Peyer's patch (tissue), 4 donors: ENCODE results near the gene ANTXRL. TPM values are rescaled to one million over a fixed set of nuclear protein-coding genes. Genes with fewer than 3 reads are reported as not detected.

ENCODE experiments used
- DNase-seq, 3 donors: peaks; one replicate each; pipeline ENCODE4 v3.0.0-alpha.2; 2017 to 2019
- H3K27ac ChIP-seq, 4 donors: fragments of 200-600 bp; sonication (generic); one replicate each; pipeline ENCODE4 v1.5.1; 2016 to 2019
- H3K27me3 ChIP-seq, 2 donors: fragments of 200-600 bp; sonication (generic); one replicate each; pipeline ENCODE4 v1.5.1; 2019
- H3K36me3 ChIP-seq, 3 donors: fragments of 200-600 bp; sonication (generic); one replicate each; pipeline ENCODE4 v1.5.1; 2016 to 2019
- H3K4me1 ChIP-seq, 4 donors: fragments of 200-600 bp; sonication (generic); one replicate each; pipeline ENCODE4 v1.5.1; 2016 to 2019
- H3K4me3 ChIP-seq, 4 donors: fragments of 200-600 bp; sonication (generic); 1 replicate in 3 of 4; 2 replicates in 1 of 4; pipeline ENCODE4 v1.5.1; 2016 to 2019; ENCODE audit warnings: mild to moderate bottlenecking in 1 of 4
- H3K9me3 ChIP-seq, 4 donors: fragments of 200-600 bp; sonication (generic); one replicate each; pipeline ENCODE4 v1.5.1; 2016 to 2019; ENCODE audit warnings: mild to moderate bottlenecking in 1 of 4
- CTCF ChIP-seq, 6 experiments: fragments of 450-650 bp in 4 of 6; fragments of 200-600 bp in 2 of 6; sonication (generic) in 1 of 6; IDR thresholded peaks; one replicate each; pipeline ENCODE4 v1.5.1; 2017 to 2019; ENCODE audit warnings: antibody characterized with exemption in 6 of 6, mild to moderate bottlenecking in 3 of 6, moderate library complexity in 1 of 6
- POLR2A ChIP-seq, 2 donors: fragments of 450-650 bp; IDR thresholded peaks; one replicate each; pipeline ENCODE4 v1.5.1; 2017; ENCODE audit warnings: antibody characterized with exemption in 2 of 2, mild to moderate bottlenecking in 2 of 2, moderate library complexity in 2 of 2
- total RNA-seq, 4 donors: library from RNA; depleted of rRNA; stranded (reverse); fragments of >200 nt; gene quantifications; one replicate each; pipeline ENCODE4 v1.1.0, GENCODE V29; 2016

Gene ANTXRL
- total RNA-seq, 4 donors from 2014 or later = not detected

DNA sequence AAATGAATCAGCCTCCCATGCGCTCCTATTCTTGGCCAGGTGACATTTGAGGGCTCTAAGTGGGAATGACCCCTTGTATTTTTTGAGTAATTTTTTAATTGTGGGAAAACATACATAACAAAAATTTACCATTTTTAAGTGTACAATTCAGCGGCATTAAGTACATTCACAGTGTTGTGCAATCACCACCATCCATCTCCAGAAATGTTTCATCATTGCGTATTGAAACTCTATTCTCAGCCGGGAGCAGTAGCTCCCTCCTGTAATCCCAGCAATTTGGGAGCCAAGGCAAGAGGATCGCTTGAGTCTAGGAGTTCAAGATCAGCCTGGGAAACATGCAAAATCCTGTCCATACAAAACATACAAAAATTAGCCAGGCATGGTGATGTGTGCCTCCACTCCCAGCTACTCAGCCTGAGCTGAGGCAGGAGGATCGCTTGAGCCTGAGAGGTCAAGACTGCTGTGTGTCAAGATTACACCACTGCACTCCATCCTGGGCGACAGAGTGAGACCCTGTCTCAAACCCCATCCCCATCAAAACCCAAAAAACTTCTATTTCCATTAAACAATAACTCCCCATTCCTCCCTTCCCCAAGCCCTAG is 2.5 kb downstream of the ANTXRL start:
- H3K9me3 ChIP-seq = no peaks in the 10 kb centered on the region
- no peak overlapping the region for H3K4me3 ChIP-seq
- peak in 1 of 3 donors; percentile 3 for DNase-seq
- peaks cover 0 to 9% (median 0%) of the 10 kb centered on the region in 4 donors for H3K4me1 ChIP-seq
- TF ChIP-seq POLR2A (IDR thresholded peaks at IDR 0.05) (no peak), CTCF (IDR thresholded peaks at IDR 0.05) (no peak)
- no peaks in the 10 kb centered on the region for H3K36me3 ChIP-seq
- no peak overlapping the region for H3K27ac ChIP-seq
- no peaks in the 10 kb centered on the region for H3K27me3 ChIP-seq

GRCh38 chr10:46290101-46290886 is 3.5 kb downstream of the ANTXRL start:
- DNase-seq = peak in 1 of 3 donors; percentile 22
- Histone ChIP-seq H3K4me3 (no peak overlapping the region), H3K4me1 (peaks cover 0 to 5% (median 0%) of the 10 kb centered on the region in 4 donors), H3K27ac (no peak overlapping the region), H3K36me3 (no peaks in the 10 kb centered on the region), H3K27me3 (no peaks in the 10 kb centered on the region), H3K9me3 (no peaks in the 10 kb centered on the region)
- no peak for TF ChIP-seq POLR2A (IDR thresholded peaks at IDR 0.05)
- no peak for TF ChIP-seq CTCF (IDR thresholded peaks at IDR 0.05)

- Histone ChIP-seq H3K4me3 (no peak overlapping the region), H3K27me3 (no peaks in the 10 kb centered on the region), H3K27ac (no peak overlapping the region), H3K4me1 (peaks cover 0 to 4% (median 0%) of the 10 kb centered on the region in 4 donors), H3K36me3 (no peaks in the 10 kb centered on the region), H3K9me3 (no peaks in the 10 kb centered on the region)
- TF ChIP-seq POLR2A (IDR thresholded peaks at IDR 0.05) = no peak
- no peak for TF ChIP-seq CTCF (IDR thresholded peaks at IDR 0.05)
- DNase-seq = peak in 2 of 3 donors; percentile 44 to 46
These were observed 5.2 kb downstream of the ANTXRL start for GRCh38 chr10:46291817-46292572.

DNA sequence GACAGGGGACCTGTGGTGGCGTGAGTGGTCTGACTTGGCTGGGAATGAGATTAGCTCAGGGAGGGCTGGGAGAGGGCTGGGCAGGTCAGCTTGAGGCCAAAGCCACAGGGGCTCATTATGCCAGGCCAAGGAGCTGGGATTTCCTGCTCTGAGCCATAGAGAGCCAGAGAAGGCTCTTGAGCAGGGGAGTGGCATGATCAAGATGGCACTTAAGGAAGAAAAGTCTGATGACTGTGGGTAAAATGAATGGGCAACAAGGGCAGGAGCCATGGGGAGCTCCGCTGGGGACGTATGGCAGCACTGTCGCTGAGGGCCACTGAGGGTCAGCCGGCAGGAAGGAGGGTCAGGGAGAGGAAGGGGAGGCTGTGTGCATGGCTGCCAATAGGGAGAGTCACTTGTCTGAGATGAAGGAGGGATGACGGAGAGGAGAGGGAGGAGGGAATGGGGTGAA is 5.8 kb downstream of the ANTXRL start:
- H3K27me3 ChIP-seq = no peaks in the 10 kb centered on the region
- TF ChIP-seq POLR2A (IDR thresholded peaks at IDR 0.05) = no peak
- no peak for TF ChIP-seq CTCF (IDR thresholded peaks at IDR 0.05)
- peaks cover 0 to 4% (median 0%) of the 10 kb centered on the region in 4 donors for H3K4me1 ChIP-seq
- no peak overlapping the region for H3K27ac ChIP-seq
- no peaks in the 10 kb centered on the region for H3K36me3 ChIP-seq
- H3K4me3 ChIP-seq = no peak overlapping the region
- peak in 1 of 3 donors; percentile 23 for DNase-seq
- H3K9me3 ChIP-seq = no peaks in the 10 kb centered on the region

GRCh38 chr10:46293228-46293627 is 6.4 kb downstream of the ANTXRL start:
- peaks cover 0 to 4% (median 0%) of the 10 kb centered on the region in 4 donors for H3K4me1 ChIP-seq
- no peaks in the 10 kb centered on the region for H3K9me3 ChIP-seq
- no peaks in the 10 kb centered on the region for H3K36me3 ChIP-seq
- DNase-seq = peak in 1 of 3 donors; percentile 7
- H3K27ac ChIP-seq = no peak overlapping the region
- no peak overlapping the region for H3K4me3 ChIP-seq
- H3K27me3 ChIP-seq = no peaks in the 10 kb centered on the region
- TF ChIP-seq CTCF (IDR thresholded peaks at IDR 0.05) (no peak), POLR2A (IDR thresholded peaks at IDR 0.05) (no peak)
